Activated CD4-positive, alpha-beta T cell treated with anti-CD3 and anti-CD28 coated beads for 36 hours (primary cell): ENCODE measurements around the gene TMEM214. TPM values are rescaled to one million over a fixed set of nuclear protein-coding genes. Genes with fewer than 3 reads are reported as not detected.
A peak's percentile ranks its signal among the peaks of the same experiment; 100 is the strongest.

ENCODE experiments used
- ATAC-seq: fragments of 200-7000 bp; cut with Tn5 transposase; one replicate; pipeline ENCODE4 v1.10.0; 2021; ENCODE audit warnings: mild to moderate bottlenecking, moderate library complexity
- CTCF ChIA-PET: fragments of 350-600 bp; sonication (Branson Sonifier 250); formaldehyde crosslinking; loops from one replicate; lab custom pipeline; 2021; ENCODE audit warnings: antibody characterized with exemption; lab: Charles Lee
- POLR2A ChIA-PET: fragments of 350-600 bp; sonication (Branson Sonifier 250); formaldehyde crosslinking; loops from one replicate; lab custom pipeline; 2021; ENCODE audit warnings: antibody characterized with exemption, inconsistent platforms; lab: Charles Lee
- DNase-seq: peaks from one replicate; pipeline ENCODE4 v3.0.0-alpha.2; 2020
- H3K27ac Mint-ChIP-seq: one replicate; pipeline ENCODE4 v1.8.0; 2021; ENCODE audit warnings: mixed read lengths
- H3K27me3 Mint-ChIP-seq: one replicate; pipeline ENCODE4 v1.8.0; 2021; ENCODE audit warnings: mixed read lengths
- H3K36me3 Mint-ChIP-seq: one replicate; pipeline ENCODE4 v1.8.0; 2021; ENCODE audit warnings: low read depth, mixed read lengths
- H3K4me1 Mint-ChIP-seq: one replicate; pipeline ENCODE4 v1.8.0; 2021; ENCODE audit warnings: mixed read lengths
- H3K4me3 Mint-ChIP-seq: one replicate; pipeline ENCODE4 v1.8.0; 2021; ENCODE audit warnings: mild to moderate bottlenecking, moderate library complexity, mixed read lengths
- H3K9me3 Mint-ChIP-seq: one replicate; pipeline ENCODE4 v1.8.0; 2021; ENCODE audit warnings: low read depth, mixed read lengths
- intact Hi-C, 2 experiments: fragments of 100-400 bp; cut with DNase I in 1 of 2; cut with micrococcal nuclease in 1 of 2; formaldehyde crosslinking; loops; one replicate each; pipeline versions ENCODE4 v1.14.2 to v1.15.1; 2022 to 2024; cut with DNase I, micrococcal nuclease
- total RNA-seq, 2 experiments: library from RNA; stranded (reverse); gene quantifications; one replicate each; pipeline ENCODE4 v1.2.3, GENCODE V29; 2021

Gene TMEM214
- total RNA-seq, 2 experiments from 2014 or later = 54.1 to 69.1 TPM

GRCh38 chr2:27053776-27054175 lies 21.0 kb downstream of the TMEM214 start:
- ChIA-PET CTCF (interaction anchor here (0.7 kb wide), 1 partner anchor 1353 kb away, joined by 3 read pairs; no protein-coding TSS in a partner anchor), POLR2A (interaction anchor here (0.6 kb wide), 1 partner anchor 433 kb away, joined by 3 read pairs; no protein-coding TSS in a partner anchor)
- peaks cover 16% of the 10 kb centered on the region for H3K4me1 Mint-ChIP-seq
- peaks cover 2% of the 10 kb centered on the region for H3K9me3 Mint-ChIP-seq
- no peak overlapping the region for H3K4me3 Mint-ChIP-seq
- ATAC-seq (no peak), DNase-seq (no peak)
- no peak overlapping the region for H3K27ac Mint-ChIP-seq
- peaks cover 15% of the 10 kb centered on the region for H3K36me3 Mint-ChIP-seq
- peaks cover 4% of the 10 kb centered on the region for H3K27me3 Mint-ChIP-seq
- intact Hi-C loops = loop anchor here in 1 of 2 experiments (5.0 to 10.0 kb wide), 2 partner anchors 706 to 1841 kb away; partner anchors contain the start of genes ADGRF3, SELENOI and WDR43

- no peak for ATAC-seq
- ChIA-PET POLR2A (interaction anchor here (0.7 kb wide), 1 partner anchor 17 kb away, joined by 3 read pairs; the partner anchor contains the start of gene OST4), CTCF (no interaction called here)
- Mint-ChIP-seq H3K4me3 (no peak overlapping the region), H3K4me1 (peaks cover 12% of the 10 kb centered on the region), H3K9me3 (peaks cover 2% of the 10 kb centered on the region), H3K36me3 (peaks cover 15% of the 10 kb centered on the region), H3K27me3 (peaks cover 4% of the 10 kb centered on the region), H3K27ac (no peak overlapping the region)
- intact Hi-C loops = loop anchor here in 1 of 2 experiments (5.0 to 10.0 kb wide), 2 partner anchors 707 to 1840 kb away; partner anchors contain the start of genes ADGRF3, SELENOI and WDR43
- no peak for DNase-seq
Observed at GRCh38 chr2:27054721-27055120, 22.0 kb downstream of the TMEM214 start.

DNA sequence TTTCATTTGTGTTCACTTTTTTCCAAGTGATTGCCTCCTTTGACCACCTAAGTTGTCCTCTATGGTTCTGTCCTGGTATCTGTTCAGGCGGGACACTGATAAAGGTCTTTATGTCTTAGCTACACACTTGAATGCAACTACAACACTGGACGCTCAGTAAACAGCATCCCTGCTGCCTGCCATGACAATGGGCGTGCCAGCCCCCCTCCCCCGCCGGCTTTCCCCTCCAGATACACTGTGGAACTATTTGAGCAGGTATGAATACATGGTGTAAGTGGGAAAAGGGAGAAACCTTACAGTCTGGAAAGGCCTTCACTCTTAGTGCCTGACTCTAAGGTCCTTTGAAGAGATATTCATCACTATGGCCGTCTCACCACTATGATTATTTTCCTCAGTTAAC lies 24.4 kb downstream of the TMEM214 start:
- Mint-ChIP-seq H3K27me3 (no peaks in the 10 kb centered on the region), H3K27ac (no peak overlapping the region), H3K36me3 (peaks cover 10% of the 10 kb centered on the region), H3K4me1 (peaks cover 3% of the 10 kb centered on the region), H3K4me3 (no peak overlapping the region), H3K9me3 (no peaks in the 10 kb centered on the region)
- ATAC-seq (no peak), DNase-seq (no peak)
- POLR2A ChIA-PET = interaction anchor here (0.7 kb wide), 1 partner anchor 8 kb away, joined by 4 read pairs; no protein-coding TSS in a partner anchor
- CTCF ChIA-PET = interaction anchor here (0.6 kb wide), 1 partner anchor 511 kb away, joined by 3 read pairs; no protein-coding TSS in a partner anchor
- intact Hi-C loops = loop anchor here in 1 of 2 experiments (10.0 kb wide), 1 partner anchor 1838 kb away; the partner anchor contains the start of gene WDR43

- no peaks in the 10 kb centered on the region for H3K4me1 Mint-ChIP-seq
- ChIA-PET CTCF (interaction anchor here (0.7 to 1.6 kb wide), 2 partner anchors 13 to 261 kb away, joined by 3 to 5 read pairs; partner anchors contain the start of gene OST4), POLR2A (no interaction called here)
- no peaks in the 10 kb centered on the region for H3K9me3 Mint-ChIP-seq
- no peak for DNase-seq
- H3K27ac Mint-ChIP-seq = no peak overlapping the region
- H3K4me3 Mint-ChIP-seq = no peak overlapping the region
- intact Hi-C loops = loop anchor here in 1 of 2 experiments (1.0 to 10.0 kb wide), 2 partner anchors 152 to 1837 kb away; partner anchors contain the start of gene WDR43
- ATAC-seq = no peak
- H3K27me3 Mint-ChIP-seq = no peaks in the 10 kb centered on the region
- H3K36me3 Mint-ChIP-seq = peaks cover 16% of the 10 kb centered on the region
Observed at GRCh38 chr2:27058210-27058609, 25.4 kb downstream of the TMEM214 start.

GRCh38 chr2:27059141-27059820 lies 26.5 kb downstream of the TMEM214 start:
- Mint-ChIP-seq H3K4me1 (no peaks in the 10 kb centered on the region), H3K9me3 (no peaks in the 10 kb centered on the region), H3K27ac (no peak overlapping the region), H3K36me3 (peaks cover 15% of the 10 kb centered on the region), H3K4me3 (no peak overlapping the region), H3K27me3 (no peaks in the 10 kb centered on the region)
- ATAC-seq (no peak), DNase-seq (no peak)
- intact Hi-C loops = loop anchor here in 1 of 2 experiments (10.0 kb wide), 1 partner anchor 1836 kb away; the partner anchor contains the start of gene WDR43
- ChIA-PET POLR2A (no interaction called here), CTCF (interaction anchor here (0.6 to 1.6 kb wide), 5 partner anchors 8 to 26 kb away, joined by 3 to 5 read pairs (median 3); partner anchors contain the start of gene OST4)

GRCh38 chr2:27060323-27060722 lies 27.6 kb downstream of the TMEM214 start:
- H3K4me3 Mint-ChIP-seq = no peak overlapping the region
- no peak for DNase-seq
- CTCF ChIA-PET = interaction anchor here (0.6 to 1.2 kb wide), 3 partner anchors 13 to 39 kb away, joined by 3 read pairs; no protein-coding TSS in a partner anchor
- H3K27me3 Mint-ChIP-seq = no peaks in the 10 kb centered on the region
- peaks cover 24% of the 10 kb centered on the region for H3K36me3 Mint-ChIP-seq
- POLR2A ChIA-PET = no interaction called here
- H3K27ac Mint-ChIP-seq = no peak overlapping the region
- no peaks in the 10 kb centered on the region for H3K9me3 Mint-ChIP-seq
- H3K4me1 Mint-ChIP-seq = no peaks in the 10 kb centered on the region
- intact Hi-C loops = no loop called here
- ATAC-seq = no peak

DNA sequence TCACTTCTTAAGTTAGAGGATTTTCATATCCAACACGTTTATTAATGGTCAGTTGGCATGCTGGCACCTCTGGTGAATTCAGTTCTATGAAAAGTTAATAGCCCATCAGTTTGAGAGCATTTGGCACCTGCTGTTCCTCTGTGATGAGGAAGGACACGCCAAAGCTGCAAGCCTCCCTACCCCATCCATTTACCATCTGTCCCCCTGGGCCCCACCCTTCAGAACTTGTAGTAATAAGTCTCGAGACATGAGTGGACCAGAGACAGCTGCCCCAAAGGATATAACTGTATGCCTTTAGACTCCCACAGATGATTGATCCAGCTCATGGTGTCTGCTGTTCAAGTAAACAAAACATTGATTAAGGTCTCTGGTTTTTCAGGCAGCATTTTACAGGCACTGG lies 32.4 kb downstream of the TMEM214 start:
- ATAC-seq (no peak), DNase-seq (no peak)
- peaks cover 55% of the 10 kb centered on the region for H3K36me3 Mint-ChIP-seq
- H3K4me1 Mint-ChIP-seq = peaks cover 25% of the 10 kb centered on the region
- H3K9me3 Mint-ChIP-seq = no peaks in the 10 kb centered on the region
- intact Hi-C loops = no loop called here
- CTCF ChIA-PET = interaction anchor here (0.6 to 1.1 kb wide), 3 partner anchors 10 to 61 kb away, joined by 3 read pairs; no protein-coding TSS in a partner anchor
- H3K27me3 Mint-ChIP-seq = no peaks in the 10 kb centered on the region
- POLR2A ChIA-PET = interaction anchor here (0.5 to 1.0 kb wide), 2 partner anchors 8 to 14 kb away, joined by 3 to 4 read pairs; partner anchors contain the start of gene AGBL5
- no peak overlapping the region for H3K27ac Mint-ChIP-seq
- no peak overlapping the region for H3K4me3 Mint-ChIP-seq

DNA sequence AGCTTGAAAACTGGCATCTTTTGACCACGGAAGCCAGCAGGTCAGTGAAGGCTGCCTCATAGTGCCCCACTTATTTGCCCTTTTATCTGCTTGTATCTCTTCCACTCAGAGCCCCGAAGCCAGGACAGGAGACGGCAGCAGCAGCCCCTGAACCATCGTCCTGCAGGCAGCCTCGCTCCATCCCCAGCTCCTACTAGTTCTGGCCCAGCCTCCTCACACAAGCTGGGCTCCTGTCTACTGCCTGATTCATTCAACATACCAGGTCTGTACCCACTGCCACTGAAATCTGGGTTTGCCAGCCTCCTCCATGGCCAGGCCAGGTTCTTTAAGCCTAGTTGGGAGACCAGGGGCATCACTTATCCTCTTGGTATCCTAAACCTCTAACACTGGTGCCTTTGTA lies 34.6 kb downstream of the TMEM214 start:
- intact Hi-C loops = no loop called here
- Mint-ChIP-seq H3K4me1 (peaks cover 32% of the 10 kb centered on the region), H3K36me3 (peaks cover 59% of the 10 kb centered on the region), H3K4me3 (no peak overlapping the region), H3K27me3 (no peaks in the 10 kb centered on the region), H3K27ac (no peak overlapping the region), H3K9me3 (no peaks in the 10 kb centered on the region)
- no peak for DNase-seq
- ATAC-seq = no peak
- ChIA-PET POLR2A (interaction anchor here (0.7 to 1.7 kb wide), 2 partner anchors 16 kb away, joined by 4 to 7 read pairs; partner anchors contain the start of gene AGBL5), CTCF (interaction anchor here (0.6 to 0.7 kb wide), 2 partner anchors 8 to 67 kb away, joined by 3 read pairs; partner anchors contain the start of gene PREB)

GRCh38 chr2:27069436-27069835 lies 36.7 kb downstream of the TMEM214 start:
- DNase-seq = no peak
- H3K9me3 Mint-ChIP-seq = no peaks in the 10 kb centered on the region
- no peak for ATAC-seq
- peaks cover 52% of the 10 kb centered on the region for H3K4me1 Mint-ChIP-seq
- H3K27me3 Mint-ChIP-seq = no peaks in the 10 kb centered on the region
- ChIA-PET CTCF (no interaction called here), POLR2A (no interaction called here)
- H3K27ac Mint-ChIP-seq = peak overlapping the region; percentile 68
- H3K4me3 Mint-ChIP-seq = peak overlapping the region; percentile 96
- peaks cover 51% of the 10 kb centered on the region for H3K36me3 Mint-ChIP-seq
- intact Hi-C loops = no loop called here

GRCh38 chr2:27069961-27070618 lies 37.3 kb downstream of the TMEM214 start:
- Mint-ChIP-seq H3K4me3 (peak overlapping the region; percentile 96), H3K4me1 (peaks cover 59% of the 10 kb centered on the region), H3K27me3 (no peaks in the 10 kb centered on the region), H3K36me3 (peaks cover 45% of the 10 kb centered on the region), H3K27ac (peak overlapping the region; percentile 91), H3K9me3 (no peaks in the 10 kb centered on the region)
- POLR2A ChIA-PET = no interaction called here
- intact Hi-C loops = loop anchor here in 1 of 2 experiments (2.0 to 10.0 kb wide), 3 partner anchors 283 to 1395 kb away; partner anchors contain the start of genes ADGRF3, CENPA, DTNB and SELENOI
- CTCF ChIA-PET = interaction anchor here (1.6 kb wide), 1 partner anchor 19 kb away, joined by 8 read pairs; the partner anchor contains the start of gene AGBL5
- DNase-seq (no peak), ATAC-seq (no peak)
